ENCODE measurements around the gene PSMB8. TPM values are rescaled to one million over a fixed set of nuclear protein-coding genes. Genes with fewer than 3 reads are reported as not detected.

Gene PSMB8
- total and polyA plus RNA-seq, 2 of the 8 experiments (the other 6 are each of a cell fraction or from before 2014, with no cell fraction given), result 18.4 to 43.0 TPM

GRCh38 chr6:32819729-32820128 lies 24.1 kb downstream of the PSMB8 start (continued):
- TF ChIP-seq BACH1 (IDR thresholded peaks at IDR 0.05; ENCODE audit: low read length) (peak; percentile 64; the same call in 1 of the 2 replicates), CHD1 (IDR thresholded peaks at IDR 0.05; ENCODE audit: low read depth, low read length) (no peak), RBBP5 (IDR thresholded peaks at IDR 0.05; ENCODE audit: borderline replicate concordance, low read depth, low read length) (no peak), CTBP2 (IDR thresholded peaks at IDR 0.05; ENCODE audit: borderline replicate concordance, insufficient read depth, insufficient read length, low read length) (no peak), RXRA (IDR thresholded peaks at IDR 0.05; ENCODE audit: insufficient read depth, low read depth, low read length) (no peak), RAD21 (IDR thresholded peaks at IDR 0.05 in 1 of 2, conservative IDR thresholded peaks at IDR 0.05 in 1 of 2; ENCODE audit: low read depth in 2 of 2, low read length in 2 of 2) (no peak), CBX8 (IDR thresholded peaks at IDR 0.05; ENCODE audit: borderline replicate concordance, low read depth, low read length) (no peak)
